Lower lobe of right lung (tissue), 2 donors: ENCODE data around the gene RTN4IP1. TPM values are rescaled to one million over a fixed set of nuclear protein-coding genes. Genes with fewer than 3 reads are reported as not detected.
A peak's percentile ranks its signal among the peaks of the same experiment; 100 is the strongest.

Experiments used
- ATAC-seq, 2 donors: fragments of 200-7000 bp; cut with Tn5 transposase; one replicate each; pipeline ENCODE4 v1.9.1; 2020 to 2022; ENCODE audit warnings: mild to moderate bottlenecking in 2 of 2, moderate library complexity in 2 of 2
- DNase-seq: peaks from one replicate; pipeline ENCODE4 v3.0.0-alpha.2; 2020
- H3K27ac ChIP-seq: fragments of 200-600 bp; one replicate; pipeline ENCODE4 v1.8.0; 2022
- H3K27me3 ChIP-seq: fragments of 200-600 bp; one replicate; pipeline ENCODE4 v1.8.0; 2022; ENCODE audit warnings: low read depth
- H3K36me3 ChIP-seq: fragments of 200-600 bp; one replicate; pipeline ENCODE4 v1.8.0; 2022; ENCODE audit warnings: mild to moderate bottlenecking
- H3K4me1 ChIP-seq: fragments of 200-600 bp; one replicate; pipeline ENCODE4 v1.8.0; 2022
- H3K4me3 ChIP-seq: fragments of 200-600 bp; one replicate; pipeline ENCODE4 v1.8.0; 2022; ENCODE audit warnings: mild to moderate bottlenecking
- H3K9me3 ChIP-seq: fragments of 200-600 bp; one replicate; pipeline ENCODE4 v1.8.0; 2022
- CTCF ChIP-seq: fragments of 200-600 bp; IDR thresholded peaks from one replicate; pipeline ENCODE4 v1.8.0; 2022; ENCODE audit warnings: antibody characterized with exemption, mild to moderate bottlenecking
- intact Hi-C: fragments of 100-400 bp; cut with DNase I; formaldehyde crosslinking; loops from one replicate; pipeline ENCODE4 v1.11.0; 2022
- long read RNA-seq: library from polyadenylated mRNA; unstranded; transcript quantifications from one replicate; pipeline ENCODE4 v2.0.0, GENCODE V29; 2021
- total RNA-seq: library from RNA; stranded (reverse); fragmentation: NEBNext Ultra II Directional; extraction: Animal tissue kit (Norgen Biotek cat#: 25700); gene quantifications from one replicate; pipeline ENCODE4 v1.2.1, GENCODE V29; 2021
- donor health status: DM: no; HTN: yes; CAD: no; lungs with severe emphysema.

RTN4IP1 gene
- 4.1 TPM for total RNA-seq
- long read RNA-seq, partial matches to known transcripts: 0 of 3 reads
- long read RNA-seq, other reads (novel, unspliced or antisense): 0 of 3 reads

- no peaks in the 10 kb centered on the region for H3K27me3 ChIP-seq
- DNase-seq: peak; percentile 83
- ATAC-seq: peak; percentile 99 to 100
- peak within 1 kb of the TSS; percentile 81 for H3K27ac ChIP-seq
- intact Hi-C loops: no loop called here
- no peaks in the 10 kb centered on the region for H3K9me3 ChIP-seq
- no peak for TF ChIP-seq CTCF
- H3K4me3 ChIP-seq: peak within 1 kb of the TSS; percentile 100
- H3K36me3 ChIP-seq: no peaks in the 10 kb centered on the region
- H3K4me1 ChIP-seq: peaks cover 17% of the 10 kb centered on the region
Measured at GRCh38 chr6:106629103-106629858, at the start of gene RTN4IP1, which contains the start of gene QRSL1. RTN4IP1 (minus strand) TSS chr6:106629498; CDS start chr6:106629021, 477 bp downstream. QRSL1 (plus strand) TSS chr6:106629578; CDS start chr6:106629682, 104 bp downstream.

GRCh38 chr6:106677282-106677681 is 48.0 kb upstream of the RTN4IP1 start:
- Histone ChIP-seq H3K36me3 (no peaks in the 10 kb centered on the region), H3K27me3 (no peaks in the 10 kb centered on the region), H3K4me1 (no peaks in the 10 kb centered on the region), H3K27ac (no peak overlapping the region), H3K9me3 (no peaks in the 10 kb centered on the region), H3K4me3 (no peak overlapping the region)
- DNase-seq (no peak), ATAC-seq (no peak)
- no peak for TF ChIP-seq CTCF
- intact Hi-C loops: no loop called here

- H3K27ac ChIP-seq: no peak overlapping the region
- no peaks in the 10 kb centered on the region for H3K27me3 ChIP-seq
- ATAC-seq (no peak), DNase-seq (no peak)
- H3K9me3 ChIP-seq: no peaks in the 10 kb centered on the region
- no peaks in the 10 kb centered on the region for H3K4me1 ChIP-seq
- no peak overlapping the region for H3K4me3 ChIP-seq
- H3K36me3 ChIP-seq: no peaks in the 10 kb centered on the region
- TF ChIP-seq CTCF: no peak
- intact Hi-C loops: no loop called here
Measured at GRCh38 chr6:106674541-106675229, 45.4 kb upstream of the RTN4IP1 start.

- ATAC-seq (no peak), DNase-seq (no peak)
- H3K4me1 ChIP-seq: no peaks in the 10 kb centered on the region
- H3K36me3 ChIP-seq: no peaks in the 10 kb centered on the region
- no peak overlapping the region for H3K27ac ChIP-seq
- no peak for TF ChIP-seq CTCF
- intact Hi-C loops: no loop called here
- H3K4me3 ChIP-seq: no peak overlapping the region
- H3K27me3 ChIP-seq: no peaks in the 10 kb centered on the region
- H3K9me3 ChIP-seq: no peaks in the 10 kb centered on the region
Measured at GRCh38 chr6:106671651-106672050, 42.4 kb upstream of the RTN4IP1 start.

- no peaks in the 10 kb centered on the region for H3K27me3 ChIP-seq
- ATAC-seq: no peak
- DNase-seq: no peak
- intact Hi-C loops: no loop called here
- peaks cover 11% of the 10 kb centered on the region for H3K36me3 ChIP-seq
- H3K27ac ChIP-seq: no peak overlapping the region
- no peak for TF ChIP-seq CTCF
- H3K4me3 ChIP-seq: no peak overlapping the region
- no peaks in the 10 kb centered on the region for H3K4me1 ChIP-seq
- H3K9me3 ChIP-seq: no peaks in the 10 kb centered on the region
Measured at GRCh38 chr6:106670236-106670635, 40.9 kb upstream of the RTN4IP1 start.
